ENCODE data around the gene THTPA.
A peak's percentile ranks its signal among the peaks of the same experiment; 100 is the strongest.

Gene THTPA

DNA sequence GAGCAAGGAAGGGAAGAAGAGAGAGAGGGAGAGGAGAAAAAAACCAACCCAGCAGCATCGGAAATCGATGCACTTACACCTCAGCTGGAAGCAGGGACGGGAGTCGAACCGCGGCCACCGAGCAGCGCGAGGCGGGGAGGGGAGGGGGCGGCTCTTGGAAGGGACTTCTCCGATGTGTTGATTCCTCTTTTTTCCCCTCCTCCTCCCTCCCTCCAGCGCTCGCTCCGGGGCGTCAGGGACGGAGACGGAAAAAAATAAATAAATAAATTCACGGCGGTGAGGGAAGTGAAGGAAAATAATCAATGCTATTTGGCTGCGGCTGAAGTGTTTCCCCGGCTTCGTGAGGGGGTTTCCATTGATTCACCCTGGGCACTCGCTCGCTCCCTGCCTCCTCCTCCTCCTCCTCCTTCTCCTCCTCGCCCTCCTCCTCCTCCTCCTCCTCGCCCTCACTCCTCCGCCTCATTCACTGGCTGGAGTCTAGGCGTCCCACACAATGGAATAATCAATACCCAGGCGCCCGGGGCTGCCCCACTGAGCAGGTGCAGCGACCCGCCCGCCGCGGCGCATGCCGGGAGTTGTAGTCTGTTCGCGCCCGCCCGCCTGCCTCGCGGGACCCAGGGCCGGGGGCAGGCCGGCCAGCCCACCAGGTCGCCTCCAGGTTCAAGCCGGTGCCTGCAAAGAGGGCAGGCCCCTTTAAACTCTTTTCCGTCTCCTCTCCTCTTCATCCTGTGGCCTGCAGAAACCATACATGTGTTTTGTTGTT is 4.6 kb upstream of the THTPA start, which contains the start of gene ZFHX2:
Gene ZFHX2, minus strand, starts transcription at position 500 of the 763 bp plus-strand sequence. CDS start 16,440 bp downstream, outside the sequence.
- TF ChIP-seq, protein P1, sequence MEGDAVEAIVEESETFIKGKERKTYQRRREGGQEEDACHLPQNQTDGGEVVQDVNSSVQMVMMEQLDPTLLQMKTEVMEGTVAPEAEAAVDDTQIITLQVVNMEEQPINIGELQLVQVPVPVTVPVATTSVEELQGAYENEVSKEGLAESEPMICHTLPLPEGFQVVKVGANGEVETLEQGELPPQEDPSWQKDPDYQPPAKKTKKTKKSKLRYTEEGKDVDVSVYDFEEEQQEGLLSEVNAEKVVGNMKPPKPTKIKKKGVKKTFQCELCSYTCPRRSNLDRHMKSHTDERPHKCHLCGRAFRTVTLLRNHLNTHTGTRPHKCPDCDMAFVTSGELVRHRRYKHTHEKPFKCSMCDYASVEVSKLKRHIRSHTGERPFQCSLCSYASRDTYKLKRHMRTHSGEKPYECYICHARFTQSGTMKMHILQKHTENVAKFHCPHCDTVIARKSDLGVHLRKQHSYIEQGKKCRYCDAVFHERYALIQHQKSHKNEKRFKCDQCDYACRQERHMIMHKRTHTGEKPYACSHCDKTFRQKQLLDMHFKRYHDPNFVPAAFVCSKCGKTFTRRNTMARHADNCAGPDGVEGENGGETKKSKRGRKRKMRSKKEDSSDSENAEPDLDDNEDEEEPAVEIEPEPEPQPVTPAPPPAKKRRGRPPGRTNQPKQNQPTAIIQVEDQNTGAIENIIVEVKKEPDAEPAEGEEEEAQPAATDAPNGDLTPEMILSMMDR (IDR thresholded peaks at IDR 0.05; ENCODE audit: control insufficient read depth, insufficient read depth, low read depth, low read length, missing control alignments): no peak

DNA sequence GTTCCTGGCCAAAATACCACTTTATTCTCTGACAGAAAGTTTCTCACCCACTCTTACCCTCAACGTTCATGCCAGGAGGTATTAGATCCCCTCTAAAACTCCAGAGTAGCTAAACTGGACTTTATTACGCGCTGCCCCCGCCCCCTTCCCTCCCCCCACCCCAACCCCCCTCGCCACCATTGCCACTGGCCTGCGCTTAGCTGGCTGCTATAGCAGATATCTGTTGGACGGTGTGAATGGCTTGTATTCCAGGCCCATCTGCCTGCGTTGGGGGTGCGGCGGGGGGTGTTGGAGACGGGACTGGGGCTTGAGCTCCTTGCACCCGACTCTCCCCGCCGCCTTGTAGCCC is 564 bp upstream of the THTPA start:
- DNase-seq (ENCODE audit: low read depth): no peak
- peak overlapping the region; percentile 64 for H3K4me3 ChIP-seq (ENCODE audit: control insufficient read depth, low read depth, low read length)
- TF ChIP-seq, protein P1 (IDR thresholded peaks at IDR 0.05; ENCODE audit: control insufficient read depth, insufficient read depth, low read depth, low read length, missing control alignments): no peak

More for the DNA sequence above, 4.6 kb upstream of the THTPA start, which contains the start of gene ZFHX2:
- H3K4me3 ChIP-seq (ENCODE audit: control insufficient read depth, low read depth, low read length): peak within 1 kb of the TSS; percentile 58
- DNase-seq (ENCODE audit: low read depth): no peak

DNA sequence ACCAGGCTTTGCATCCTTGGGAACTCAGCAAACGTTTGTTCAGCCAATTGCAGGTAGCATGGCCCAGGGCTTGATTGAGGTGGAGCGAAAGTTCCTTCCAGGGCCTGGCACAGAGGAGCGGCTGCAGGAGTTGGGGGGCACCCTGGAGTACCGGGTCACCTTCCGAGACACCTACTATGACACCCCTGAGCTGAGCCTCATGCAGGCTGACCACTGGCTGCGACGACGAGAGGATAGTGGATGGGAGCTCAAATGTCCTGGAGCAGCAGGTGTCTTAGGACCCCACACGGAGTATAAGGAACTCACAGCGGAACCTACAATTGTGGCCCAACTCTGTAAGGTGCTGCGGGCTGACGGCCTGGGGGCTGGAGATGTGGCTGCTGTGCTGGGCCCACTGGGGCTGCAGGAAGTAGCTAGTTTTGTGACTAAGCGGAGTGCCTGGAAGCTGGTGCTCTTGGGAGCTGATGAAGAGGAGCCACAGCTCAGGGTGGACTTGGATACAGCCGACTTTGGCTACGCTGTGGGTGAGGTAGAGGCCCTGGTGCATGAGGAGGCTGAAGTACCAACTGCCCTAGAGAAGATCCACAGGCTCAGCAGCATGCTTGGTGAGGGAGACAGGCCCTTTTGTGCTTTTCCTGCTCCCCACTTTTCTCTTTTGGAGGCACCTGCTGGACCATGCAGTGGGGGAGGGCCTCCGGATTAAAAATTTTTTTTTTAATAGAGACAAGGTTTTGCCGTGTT is 799 bp downstream of the THTPA start:
- TF ChIP-seq, protein P1 (IDR thresholded peaks at IDR 0.05; ENCODE audit: control insufficient read depth, insufficient read depth, low read depth, low read length, missing control alignments): no peak
- peak overlapping the region; percentile 64 for H3K4me3 ChIP-seq (ENCODE audit: control insufficient read depth, low read depth, low read length)
- DNase-seq (ENCODE audit: low read depth): no peak

DNA sequence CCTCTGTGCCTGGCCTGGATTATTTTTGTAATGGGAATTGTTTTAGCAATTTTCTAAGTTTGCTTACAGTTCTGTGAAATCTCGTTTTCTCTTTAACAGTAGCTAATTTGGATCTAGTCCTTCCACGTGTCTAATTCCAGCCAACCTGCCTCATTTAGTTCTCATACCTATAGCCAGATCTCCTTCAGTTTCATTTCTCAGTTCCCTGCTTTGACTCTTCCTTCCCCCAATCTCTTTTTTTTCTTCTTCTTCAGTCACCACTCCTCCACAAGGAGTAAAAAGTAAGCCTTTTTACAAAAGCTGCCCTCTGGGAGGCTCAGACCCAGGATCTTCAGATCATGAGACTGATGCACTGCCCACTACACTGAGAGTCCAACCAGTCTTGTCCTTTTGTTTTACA is 1.4 kb downstream of the THTPA start:
- no peak overlapping the region for H3K4me3 ChIP-seq (ENCODE audit: control insufficient read depth, low read depth, low read length)
- TF ChIP-seq, protein P1 (IDR thresholded peaks at IDR 0.05; ENCODE audit: control insufficient read depth, insufficient read depth, low read depth, low read length, missing control alignments): no peak
- DNase-seq (ENCODE audit: low read depth): no peak

DNA sequence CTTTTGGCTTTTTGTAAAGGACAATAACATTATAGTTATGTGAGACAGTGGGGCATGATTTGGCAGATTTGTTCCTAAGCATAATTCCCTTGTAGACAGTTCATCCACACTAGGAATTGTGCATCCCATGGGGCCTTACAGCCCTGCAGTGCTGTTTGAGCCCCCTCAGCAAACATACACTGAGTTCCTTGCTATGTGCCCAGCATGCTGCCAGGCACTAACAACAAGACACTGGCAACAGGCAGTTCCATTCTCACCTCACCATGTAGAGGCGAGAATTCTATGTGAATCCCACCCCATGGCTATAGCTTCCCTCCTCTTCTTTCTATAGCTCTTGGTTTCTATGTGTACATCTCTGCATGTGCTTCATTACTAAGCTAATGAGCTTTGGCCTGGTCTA is 1.9 kb downstream of the THTPA start:
- TF ChIP-seq, protein P1 (IDR thresholded peaks at IDR 0.05; ENCODE audit: control insufficient read depth, insufficient read depth, low read depth, low read length, missing control alignments): no peak
- no peak overlapping the region for H3K4me3 ChIP-seq (ENCODE audit: control insufficient read depth, low read depth, low read length)

DNA sequence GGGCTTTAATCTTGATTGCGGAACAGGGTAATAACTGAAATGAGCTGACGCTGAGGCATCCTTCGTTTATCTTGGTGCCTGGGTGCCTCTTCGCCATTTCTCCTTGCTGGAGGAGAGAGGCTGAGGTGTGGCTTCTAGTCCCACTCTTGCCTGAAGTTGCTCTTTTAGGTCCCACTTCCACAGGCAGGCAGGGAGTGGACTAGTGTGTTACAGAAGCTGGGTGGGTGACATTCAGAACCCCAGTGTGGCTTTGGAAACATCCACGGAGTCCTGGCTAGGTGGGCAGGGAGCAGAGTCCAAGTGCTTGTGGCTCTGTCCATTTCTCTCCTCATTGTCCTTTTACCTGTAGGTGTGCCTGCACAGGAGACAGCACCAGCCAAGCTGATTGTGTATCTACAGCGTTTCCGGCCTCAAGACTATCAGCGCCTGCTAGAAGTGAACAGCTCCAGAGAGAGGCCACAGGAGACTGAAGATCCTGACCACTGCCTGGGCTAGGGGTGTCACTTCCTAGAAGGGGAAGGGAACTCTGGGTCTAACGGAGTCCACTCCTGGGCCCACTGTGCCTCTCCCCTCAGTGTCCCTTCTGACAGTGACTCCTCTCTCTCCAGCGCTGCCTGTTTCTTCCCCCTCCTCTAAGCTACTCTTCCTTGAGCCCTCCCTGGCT is 2.4 kb downstream of the THTPA start:
- DNase-seq (ENCODE audit: low read depth): no peak
- no peak overlapping the region for H3K4me3 ChIP-seq (ENCODE audit: control insufficient read depth, low read depth, low read length)
- TF ChIP-seq, protein P1 (IDR thresholded peaks at IDR 0.05; ENCODE audit: control insufficient read depth, insufficient read depth, low read depth, low read length, missing control alignments): no peak

More for the DNA sequence above, 1.9 kb downstream of the THTPA start:
- no peak for DNase-seq (ENCODE audit: low read depth)
